Breast epithelium (tissue), 3 donors: ENCODE measurements around the gene PRICKLE4.

Experiments used
- POLR2A ChIP-seq: fragments of 450-650 bp; IDR thresholded peaks from one replicate; pipeline ENCODE4 v1.6.1; 2016; ENCODE audit warnings: antibody characterized with exemption, mild to moderate bottlenecking, moderate library complexity
- TF ChIP-seq, protein P1 (sequence below), 3 donors: fragments of 450-650 bp; IDR thresholded peaks; one replicate each; pipeline ENCODE4 v1.5.1; 2016 to 2017; ENCODE audit warnings: antibody characterized with exemption in 3 of 3, mild to moderate bottlenecking in 3 of 3, moderate library complexity in 3 of 3

DNA sequence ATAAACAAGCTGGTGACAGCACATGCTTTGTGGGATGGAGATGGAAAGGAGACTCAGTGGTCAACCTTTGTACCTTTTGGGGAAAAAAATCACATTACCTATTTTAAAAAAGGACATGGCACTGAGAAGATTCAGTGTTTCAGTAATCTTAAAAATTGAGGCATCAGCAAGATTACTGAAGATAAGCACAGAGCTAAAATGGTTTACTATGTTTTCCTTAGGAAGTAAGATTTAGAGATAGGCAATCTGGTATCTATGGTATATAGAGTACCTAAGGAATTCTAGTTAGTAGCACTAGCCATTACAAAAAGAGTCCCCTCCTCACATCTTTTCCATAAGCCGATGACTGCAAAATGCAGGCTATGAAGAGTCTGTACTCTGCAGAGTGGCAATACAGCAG is 42.6 kb downstream of the PRICKLE4 start:
- TF ChIP-seq, protein P1, sequence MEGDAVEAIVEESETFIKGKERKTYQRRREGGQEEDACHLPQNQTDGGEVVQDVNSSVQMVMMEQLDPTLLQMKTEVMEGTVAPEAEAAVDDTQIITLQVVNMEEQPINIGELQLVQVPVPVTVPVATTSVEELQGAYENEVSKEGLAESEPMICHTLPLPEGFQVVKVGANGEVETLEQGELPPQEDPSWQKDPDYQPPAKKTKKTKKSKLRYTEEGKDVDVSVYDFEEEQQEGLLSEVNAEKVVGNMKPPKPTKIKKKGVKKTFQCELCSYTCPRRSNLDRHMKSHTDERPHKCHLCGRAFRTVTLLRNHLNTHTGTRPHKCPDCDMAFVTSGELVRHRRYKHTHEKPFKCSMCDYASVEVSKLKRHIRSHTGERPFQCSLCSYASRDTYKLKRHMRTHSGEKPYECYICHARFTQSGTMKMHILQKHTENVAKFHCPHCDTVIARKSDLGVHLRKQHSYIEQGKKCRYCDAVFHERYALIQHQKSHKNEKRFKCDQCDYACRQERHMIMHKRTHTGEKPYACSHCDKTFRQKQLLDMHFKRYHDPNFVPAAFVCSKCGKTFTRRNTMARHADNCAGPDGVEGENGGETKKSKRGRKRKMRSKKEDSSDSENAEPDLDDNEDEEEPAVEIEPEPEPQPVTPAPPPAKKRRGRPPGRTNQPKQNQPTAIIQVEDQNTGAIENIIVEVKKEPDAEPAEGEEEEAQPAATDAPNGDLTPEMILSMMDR (IDR thresholded peaks at IDR 0.05), result no peak
- TF ChIP-seq POLR2A, result no peak
